Upper lobe of left lung (tissue), 4 donors: ENCODE measurements around the gene DYSF.

Experiments
- POLR2A ChIP-seq, 4 donors: fragments of 450-650 bp; IDR thresholded peaks; one replicate each; pipeline ENCODE4 v1.5.1; 2016 to 2017; ENCODE audit warnings: antibody characterized with exemption in 4 of 4, mild to moderate bottlenecking in 2 of 4
- TF ChIP-seq, protein P1 (sequence below), 6 experiments: fragments of 450-650 bp in 4 of 6; fragments of 200-600 bp in 2 of 6; sonication (generic) in 2 of 6; IDR thresholded peaks; one replicate each; pipeline ENCODE4 v1.5.1; 2016 to 2019; ENCODE audit warnings: antibody characterized with exemption in 6 of 6

DNA sequence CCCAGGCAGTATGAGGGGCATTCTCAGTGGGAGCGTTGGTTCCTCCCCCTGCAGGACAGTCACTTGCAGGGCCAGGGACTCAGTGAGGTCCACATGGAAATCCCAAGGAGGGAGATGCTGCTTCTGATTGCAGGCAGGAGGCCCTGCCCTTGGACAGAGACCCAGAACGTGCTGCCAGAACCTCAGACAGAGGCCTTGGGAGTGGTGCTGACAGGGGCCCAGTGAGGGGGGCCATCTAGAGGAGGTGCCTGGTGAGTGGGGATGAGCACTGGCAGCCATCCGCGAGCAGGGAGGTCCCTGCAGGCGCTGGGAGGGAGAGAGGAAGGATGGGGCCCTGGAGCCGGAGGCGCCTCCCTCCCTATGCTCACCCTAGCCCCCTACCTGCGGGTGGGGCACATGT, 133.1 kb downstream of the DYSF start:
- TF ChIP-seq POLR2A (IDR thresholded peaks at IDR 0.05), result no peak
- TF ChIP-seq, protein P1, sequence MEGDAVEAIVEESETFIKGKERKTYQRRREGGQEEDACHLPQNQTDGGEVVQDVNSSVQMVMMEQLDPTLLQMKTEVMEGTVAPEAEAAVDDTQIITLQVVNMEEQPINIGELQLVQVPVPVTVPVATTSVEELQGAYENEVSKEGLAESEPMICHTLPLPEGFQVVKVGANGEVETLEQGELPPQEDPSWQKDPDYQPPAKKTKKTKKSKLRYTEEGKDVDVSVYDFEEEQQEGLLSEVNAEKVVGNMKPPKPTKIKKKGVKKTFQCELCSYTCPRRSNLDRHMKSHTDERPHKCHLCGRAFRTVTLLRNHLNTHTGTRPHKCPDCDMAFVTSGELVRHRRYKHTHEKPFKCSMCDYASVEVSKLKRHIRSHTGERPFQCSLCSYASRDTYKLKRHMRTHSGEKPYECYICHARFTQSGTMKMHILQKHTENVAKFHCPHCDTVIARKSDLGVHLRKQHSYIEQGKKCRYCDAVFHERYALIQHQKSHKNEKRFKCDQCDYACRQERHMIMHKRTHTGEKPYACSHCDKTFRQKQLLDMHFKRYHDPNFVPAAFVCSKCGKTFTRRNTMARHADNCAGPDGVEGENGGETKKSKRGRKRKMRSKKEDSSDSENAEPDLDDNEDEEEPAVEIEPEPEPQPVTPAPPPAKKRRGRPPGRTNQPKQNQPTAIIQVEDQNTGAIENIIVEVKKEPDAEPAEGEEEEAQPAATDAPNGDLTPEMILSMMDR (IDR thresholded peaks at IDR 0.05), result no peak
